ENCODE measurements around the gene CEACAM7.

Gene CEACAM7

DNA sequence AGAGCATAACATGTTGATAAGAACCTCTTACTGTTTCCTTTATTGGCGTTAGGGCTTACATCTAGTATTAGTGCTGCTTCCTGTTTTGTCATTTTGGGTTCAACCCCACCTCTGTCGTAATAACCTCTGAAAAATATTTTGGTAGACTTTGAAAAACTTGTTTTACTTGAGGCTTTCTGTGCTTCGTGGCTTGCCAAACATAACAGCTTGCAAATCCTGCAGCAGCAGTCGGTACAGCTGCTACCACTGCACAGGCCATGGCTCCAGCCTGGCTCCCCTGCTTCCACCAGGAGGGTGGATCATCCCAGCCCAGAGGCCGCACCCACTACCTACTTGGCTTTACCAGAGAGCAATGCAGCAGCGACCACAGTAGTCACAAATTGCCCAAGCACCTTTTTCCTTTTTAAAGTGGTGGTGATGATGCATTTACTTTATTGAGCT, 49.4 kb downstream of the CEACAM7 start:
- Histone ChIP-seq H3K9ac (ENCODE audit: low read depth, low read length) (no peak overlapping the region), H3K27me3 (ENCODE audit: insufficient read depth, low read length) (no peaks in the 10 kb centered on the region; the same call in 1 of the 2 replicates), H3K27ac (ENCODE audit: low read length) (no peak overlapping the region), H3K9me3 (ENCODE audit: insufficient read depth, low read depth, low read length) (no peaks in the 10 kb centered on the region), H3K4me1 (ENCODE audit: insufficient read depth, low read length) (no peaks in the 10 kb centered on the region), H3K36me3 (ENCODE audit: insufficient read depth, low read depth, low read length) (no peaks in the 10 kb centered on the region), H3K4me3 (ENCODE audit: low read length) (no peak overlapping the region)

GRCh38 chr19:41637484-41637883, 50.6 kb downstream of the CEACAM7 start:
- Histone ChIP-seq H3K9me3 (ENCODE audit: insufficient read depth, low read depth, low read length) (peaks cover 11% of the 10 kb centered on the region), H3K4me1 (ENCODE audit: insufficient read depth, low read length) (no peaks in the 10 kb centered on the region), H3K36me3 (ENCODE audit: insufficient read depth, low read depth, low read length) (no peaks in the 10 kb centered on the region), H3K27ac (ENCODE audit: low read length) (no peak overlapping the region), H3K4me3 (ENCODE audit: low read length) (no peak overlapping the region), H3K27me3 (ENCODE audit: insufficient read depth, low read length) (no peaks in the 10 kb centered on the region; the same call in 1 of the 2 replicates), H3K9ac (ENCODE audit: low read depth, low read length) (no peak overlapping the region)

GRCh38 chr19:41627966-41628675, 59.9 kb downstream of the CEACAM7 start:
- no peak overlapping the region for H3K4me3 ChIP-seq (ENCODE audit: low read length)
- no peaks in the 10 kb centered on the region for H3K36me3 ChIP-seq (ENCODE audit: insufficient read depth, low read depth, low read length)
- H3K27me3 ChIP-seq (ENCODE audit: insufficient read depth, low read length), result no peaks in the 10 kb centered on the region; the same call in 1 of the 2 replicates
- H3K4me1 ChIP-seq (ENCODE audit: insufficient read depth, low read length), result no peaks in the 10 kb centered on the region
- no peak overlapping the region for H3K9ac ChIP-seq (ENCODE audit: low read depth, low read length)
- H3K27ac ChIP-seq (ENCODE audit: low read length), result no peak overlapping the region
- peaks cover 27% of the 10 kb centered on the region for H3K9me3 ChIP-seq (ENCODE audit: insufficient read depth, low read depth, low read length)

GRCh38 chr19:41626877-41627276, 61.2 kb downstream of the CEACAM7 start, which contains the start of gene CEACAM4:
TSS of gene CEACAM4 (minus strand) at chr19:41627074. CDS start at chr19:41626963, 111 bp downstream.
- no peaks in the 10 kb centered on the region; the same call in 1 of the 2 replicates for H3K27me3 ChIP-seq (ENCODE audit: insufficient read depth, low read length)
- no peaks in the 10 kb centered on the region for H3K36me3 ChIP-seq (ENCODE audit: insufficient read depth, low read depth, low read length)
- H3K27ac ChIP-seq (ENCODE audit: low read length), result no peak within 1 kb of the TSS
- no peaks in the 10 kb centered on the region for H3K4me1 ChIP-seq (ENCODE audit: insufficient read depth, low read length)
- H3K9me3 ChIP-seq (ENCODE audit: insufficient read depth, low read depth, low read length), result peaks cover 20% of the 10 kb centered on the region; the same call in 1 of the 2 replicates
- H3K4me3 ChIP-seq (ENCODE audit: low read length), result no peak within 1 kb of the TSS
- no peak within 1 kb of the TSS for H3K9ac ChIP-seq (ENCODE audit: low read depth, low read length)

- H3K27me3 ChIP-seq (ENCODE audit: insufficient read depth, low read length), result no peaks in the 10 kb centered on the region; the same call in 1 of the 2 replicates
- peaks cover 16% of the 10 kb centered on the region; the same call in 1 of the 2 replicates for H3K9me3 ChIP-seq (ENCODE audit: insufficient read depth, low read depth, low read length)
- no peak overlapping the region for H3K9ac ChIP-seq (ENCODE audit: low read depth, low read length)
- no peak overlapping the region for H3K4me3 ChIP-seq (ENCODE audit: low read length)
- no peaks in the 10 kb centered on the region for H3K4me1 ChIP-seq (ENCODE audit: insufficient read depth, low read length)
- H3K27ac ChIP-seq (ENCODE audit: low read length), result no peak overlapping the region
- H3K36me3 ChIP-seq (ENCODE audit: insufficient read depth, low read depth, low read length), result no peaks in the 10 kb centered on the region
Observed at GRCh38 chr19:41626278-41626677, 61.8 kb downstream of the CEACAM7 start.

DNA sequence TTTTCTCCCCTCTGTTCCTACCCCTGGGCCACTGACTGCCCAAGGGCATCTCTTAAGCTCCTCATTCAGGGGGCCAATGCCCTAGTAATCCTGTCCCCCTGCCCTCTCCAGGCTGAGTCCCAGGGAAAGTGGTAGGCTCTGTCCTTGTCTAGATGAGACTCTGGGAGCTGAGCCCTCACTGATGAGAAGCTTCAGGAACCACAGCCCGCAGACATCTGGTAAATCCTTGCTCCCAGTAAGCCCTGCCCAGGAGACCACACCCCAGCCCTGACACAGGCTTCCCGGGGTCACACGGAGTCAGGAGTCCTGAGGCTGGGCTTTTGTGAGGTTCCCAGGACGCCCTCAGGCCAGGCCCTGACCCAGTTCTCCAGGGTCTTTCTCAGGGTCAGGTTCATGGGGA, 63.1 kb downstream of the CEACAM7 start:
- peaks cover 3% of the 10 kb centered on the region; the same call in 1 of the 2 replicates for H3K9me3 ChIP-seq (ENCODE audit: insufficient read depth, low read depth, low read length)
- H3K27ac ChIP-seq (ENCODE audit: low read length), result no peak overlapping the region
- no peak overlapping the region for H3K4me3 ChIP-seq (ENCODE audit: low read length)
- no peak overlapping the region for H3K9ac ChIP-seq (ENCODE audit: low read depth, low read length)
- H3K36me3 ChIP-seq (ENCODE audit: insufficient read depth, low read depth, low read length), result no peaks in the 10 kb centered on the region
- H3K27me3 ChIP-seq (ENCODE audit: insufficient read depth, low read length), result no peaks in the 10 kb centered on the region; the same call in 1 of the 2 replicates
- no peaks in the 10 kb centered on the region for H3K4me1 ChIP-seq (ENCODE audit: insufficient read depth, low read length)

- Histone ChIP-seq H3K27ac (ENCODE audit: low read length) (no peak overlapping the region), H3K4me3 (ENCODE audit: low read length) (no peak overlapping the region), H3K36me3 (ENCODE audit: insufficient read depth, low read depth, low read length) (no peaks in the 10 kb centered on the region), H3K9ac (ENCODE audit: low read depth, low read length) (no peak overlapping the region), H3K4me1 (ENCODE audit: insufficient read depth, low read length) (no peaks in the 10 kb centered on the region), H3K9me3 (ENCODE audit: insufficient read depth, low read depth, low read length) (no peaks in the 10 kb centered on the region), H3K27me3 (ENCODE audit: insufficient read depth, low read length) (no peaks in the 10 kb centered on the region; the same call in 1 of the 2 replicates)
Observed at GRCh38 chr19:41624515-41624914, 63.6 kb downstream of the CEACAM7 start.

- Histone ChIP-seq H3K27ac (ENCODE audit: low read length) (no peak overlapping the region), H3K4me3 (ENCODE audit: low read length) (no peak overlapping the region), H3K27me3 (ENCODE audit: insufficient read depth, low read length) (no peaks in the 10 kb centered on the region; the same call in 1 of the 2 replicates), H3K9me3 (ENCODE audit: insufficient read depth, low read depth, low read length) (no peaks in the 10 kb centered on the region), H3K9ac (ENCODE audit: low read depth, low read length) (no peak overlapping the region), H3K4me1 (ENCODE audit: insufficient read depth, low read length) (no peaks in the 10 kb centered on the region), H3K36me3 (ENCODE audit: insufficient read depth, low read depth, low read length) (no peaks in the 10 kb centered on the region)
Observed at GRCh38 chr19:41623360-41623759, 64.7 kb downstream of the CEACAM7 start.
